Peyer's patch (tissue), 4 donors: Measurements from ENCODE around the gene PLA2G4E. TPM values are rescaled to one million over a fixed set of nuclear protein-coding genes. Genes with fewer than 3 reads are reported as not detected.
A peak's percentile ranks its signal among the peaks of the same experiment; 100 is the strongest.

Experiments
- DNase-seq, 3 donors: peaks; one replicate each; pipeline ENCODE4 v3.0.0-alpha.2; 2017 to 2019
- H3K27ac ChIP-seq, 4 donors: fragments of 200-600 bp; sonication (generic); one replicate each; pipeline ENCODE4 v1.5.1; 2016 to 2019
- H3K27me3 ChIP-seq, 2 donors: fragments of 200-600 bp; sonication (generic); one replicate each; pipeline ENCODE4 v1.5.1; 2019
- H3K36me3 ChIP-seq, 3 donors: fragments of 200-600 bp; sonication (generic); one replicate each; pipeline ENCODE4 v1.5.1; 2016 to 2019
- H3K4me1 ChIP-seq, 4 donors: fragments of 200-600 bp; sonication (generic); one replicate each; pipeline ENCODE4 v1.5.1; 2016 to 2019
- H3K4me3 ChIP-seq, 4 donors: fragments of 200-600 bp; sonication (generic); 1 replicate in 3 of 4; 2 replicates in 1 of 4; pipeline ENCODE4 v1.5.1; 2016 to 2019; ENCODE audit warnings: mild to moderate bottlenecking in 1 of 4
- H3K9me3 ChIP-seq, 4 donors: fragments of 200-600 bp; sonication (generic); one replicate each; pipeline ENCODE4 v1.5.1; 2016 to 2019; ENCODE audit warnings: mild to moderate bottlenecking in 1 of 4
- POLR2A ChIP-seq, 2 donors: fragments of 450-650 bp; IDR thresholded peaks; one replicate each; pipeline ENCODE4 v1.5.1; 2017; ENCODE audit warnings: antibody characterized with exemption in 2 of 2, mild to moderate bottlenecking in 2 of 2, moderate library complexity in 2 of 2
- total RNA-seq, 4 donors: library from RNA; depleted of rRNA; stranded (reverse); fragments of >200 nt; gene quantifications; one replicate each; pipeline ENCODE4 v1.1.0, GENCODE V29; 2016
- TF ChIP-seq, protein P1 (sequence below), 6 experiments: fragments of 450-650 bp in 4 of 6; fragments of 200-600 bp in 2 of 6; sonication (generic) in 1 of 6; IDR thresholded peaks; one replicate each; pipeline ENCODE4 v1.5.1; 2017 to 2019; ENCODE audit warnings: antibody characterized with exemption in 6 of 6, mild to moderate bottlenecking in 3 of 6, moderate library complexity in 1 of 6

The PLA2G4E gene
- total RNA-seq, 4 donors from 2014 or later, result 1.5 TPM; not detected in 3

DNA sequence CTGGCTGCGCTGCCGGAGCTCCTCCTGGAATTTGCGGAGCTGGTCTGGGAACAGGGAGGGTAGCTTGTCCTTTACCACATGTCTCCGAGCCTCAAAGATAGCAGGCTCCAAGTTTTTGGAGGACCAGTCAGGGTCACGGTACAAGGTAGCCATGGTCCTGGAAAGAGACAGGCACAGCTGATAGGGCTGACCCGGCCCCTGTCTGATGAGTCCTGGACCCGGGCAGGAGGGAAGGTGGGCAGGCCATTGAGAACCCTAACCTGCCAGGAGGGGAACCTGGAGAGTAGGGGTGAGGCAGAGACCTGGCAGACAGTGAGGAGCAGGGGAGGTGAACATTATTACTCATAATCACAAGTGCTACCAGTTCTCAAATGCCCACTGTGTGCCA is 28.0 kb downstream of the PLA2G4E start:
- no peak overlapping the region for H3K27ac ChIP-seq
- no peaks in the 10 kb centered on the region for H3K9me3 ChIP-seq
- no peak for DNase-seq
- H3K27me3 ChIP-seq, result no peaks in the 10 kb centered on the region
- H3K4me3 ChIP-seq, result no peak overlapping the region
- no peaks in the 10 kb centered on the region for H3K4me1 ChIP-seq
- TF ChIP-seq POLR2A (IDR thresholded peaks at IDR 0.05), result no peak
- TF ChIP-seq, protein P1, sequence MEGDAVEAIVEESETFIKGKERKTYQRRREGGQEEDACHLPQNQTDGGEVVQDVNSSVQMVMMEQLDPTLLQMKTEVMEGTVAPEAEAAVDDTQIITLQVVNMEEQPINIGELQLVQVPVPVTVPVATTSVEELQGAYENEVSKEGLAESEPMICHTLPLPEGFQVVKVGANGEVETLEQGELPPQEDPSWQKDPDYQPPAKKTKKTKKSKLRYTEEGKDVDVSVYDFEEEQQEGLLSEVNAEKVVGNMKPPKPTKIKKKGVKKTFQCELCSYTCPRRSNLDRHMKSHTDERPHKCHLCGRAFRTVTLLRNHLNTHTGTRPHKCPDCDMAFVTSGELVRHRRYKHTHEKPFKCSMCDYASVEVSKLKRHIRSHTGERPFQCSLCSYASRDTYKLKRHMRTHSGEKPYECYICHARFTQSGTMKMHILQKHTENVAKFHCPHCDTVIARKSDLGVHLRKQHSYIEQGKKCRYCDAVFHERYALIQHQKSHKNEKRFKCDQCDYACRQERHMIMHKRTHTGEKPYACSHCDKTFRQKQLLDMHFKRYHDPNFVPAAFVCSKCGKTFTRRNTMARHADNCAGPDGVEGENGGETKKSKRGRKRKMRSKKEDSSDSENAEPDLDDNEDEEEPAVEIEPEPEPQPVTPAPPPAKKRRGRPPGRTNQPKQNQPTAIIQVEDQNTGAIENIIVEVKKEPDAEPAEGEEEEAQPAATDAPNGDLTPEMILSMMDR (IDR thresholded peaks at IDR 0.05), result no peak
- H3K36me3 ChIP-seq, result no peaks in the 10 kb centered on the region

DNA sequence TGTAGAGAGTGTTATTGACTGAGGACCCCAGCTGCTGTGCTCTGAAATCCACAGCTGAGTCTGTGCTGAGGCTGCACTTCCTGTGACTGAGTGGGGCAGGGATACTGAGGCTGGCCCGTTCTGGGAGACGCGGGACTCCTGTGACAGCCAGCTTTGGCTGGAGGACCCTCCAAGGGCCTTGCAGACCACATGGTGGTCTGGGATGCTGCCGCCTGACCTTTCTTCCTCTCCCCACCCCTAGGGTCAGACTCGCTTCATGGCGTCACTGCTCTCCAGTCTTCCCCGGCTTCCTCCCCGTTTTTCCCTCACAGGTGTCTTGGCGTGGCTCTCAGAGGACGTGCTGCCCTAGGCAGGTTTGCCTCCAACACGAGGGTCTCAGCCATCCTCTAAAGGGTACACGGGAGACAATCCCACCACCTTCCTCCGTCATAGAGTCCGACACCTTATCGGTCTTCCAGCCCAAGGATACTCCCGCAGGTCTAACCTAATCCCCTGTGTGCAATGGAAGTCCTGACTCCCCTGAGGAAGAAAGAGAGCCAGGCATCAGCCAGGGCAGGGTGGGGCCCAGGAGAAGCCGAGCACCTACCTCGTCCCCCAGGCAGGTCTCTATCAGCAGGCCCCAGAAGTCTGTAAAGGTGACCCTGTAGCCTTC is 28.6 kb downstream of the PLA2G4E start:
- H3K36me3 ChIP-seq, result no peaks in the 10 kb centered on the region
- no peaks in the 10 kb centered on the region for H3K27me3 ChIP-seq
- no peak overlapping the region for H3K4me3 ChIP-seq
- DNase-seq, result no peak
- H3K27ac ChIP-seq, result no peak overlapping the region
- no peaks in the 10 kb centered on the region for H3K9me3 ChIP-seq
- TF ChIP-seq, protein P1 (IDR thresholded peaks at IDR 0.05), result no peak
- no peak for TF ChIP-seq POLR2A (IDR thresholded peaks at IDR 0.05)
- H3K4me1 ChIP-seq, result no peaks in the 10 kb centered on the region

DNA sequence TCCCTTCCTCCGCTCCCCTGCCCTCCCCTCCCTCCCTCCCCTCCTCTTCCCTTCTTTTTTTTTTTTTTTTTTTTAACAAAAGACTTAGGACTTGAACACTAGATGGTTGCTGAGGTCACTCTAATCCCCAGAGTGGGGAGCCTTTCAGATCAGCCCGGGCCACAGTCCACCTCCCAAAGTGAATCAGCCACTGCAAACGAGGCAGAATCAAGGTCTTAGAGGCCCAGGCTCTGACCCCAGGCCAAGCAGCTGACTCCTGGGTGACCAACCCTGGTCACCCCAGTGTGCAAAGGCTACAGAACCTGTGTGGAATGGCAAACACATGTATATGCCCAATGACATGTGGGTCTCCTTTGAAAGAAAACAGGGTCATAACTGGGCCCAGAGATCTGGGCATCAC is 30.2 kb downstream of the PLA2G4E start:
- H3K27me3 ChIP-seq, result no peaks in the 10 kb centered on the region
- no peak for DNase-seq

DNA sequence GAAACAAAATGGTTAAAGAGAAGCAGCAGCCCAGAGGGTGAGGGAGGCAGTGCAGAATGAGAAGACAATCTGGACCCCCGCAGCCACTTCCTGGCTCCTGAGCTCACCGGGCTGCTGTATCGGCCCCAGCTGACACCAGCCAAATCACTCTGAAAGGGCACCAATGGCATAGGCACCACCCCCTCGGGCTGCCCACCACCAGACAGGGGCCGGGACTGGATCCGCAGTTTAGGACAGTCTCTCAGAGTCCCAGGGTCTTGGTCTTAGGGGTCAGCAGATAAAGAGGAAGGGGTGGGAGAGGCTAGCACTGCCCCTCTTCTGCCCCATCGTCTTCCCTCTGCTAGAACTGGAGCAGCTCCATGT is 30.6 kb downstream of the PLA2G4E start:
- DNase-seq, result no peak
- no peak overlapping the region for H3K27ac ChIP-seq
- TF ChIP-seq, protein P1 (IDR thresholded peaks at IDR 0.05), result no peak
- TF ChIP-seq POLR2A (IDR thresholded peaks at IDR 0.05), result no peak

More for the DNA sequence above, 30.2 kb downstream of the PLA2G4E start:
- Histone ChIP-seq H3K4me3 (no peak overlapping the region), H3K9me3 (no peaks in the 10 kb centered on the region), H3K27ac (no peak overlapping the region), H3K36me3 (no peaks in the 10 kb centered on the region), H3K4me1 (no peaks in the 10 kb centered on the region)
- TF ChIP-seq POLR2A (IDR thresholded peaks at IDR 0.05), result no peak
- TF ChIP-seq, protein P1 (IDR thresholded peaks at IDR 0.05), result no peak

DNA sequence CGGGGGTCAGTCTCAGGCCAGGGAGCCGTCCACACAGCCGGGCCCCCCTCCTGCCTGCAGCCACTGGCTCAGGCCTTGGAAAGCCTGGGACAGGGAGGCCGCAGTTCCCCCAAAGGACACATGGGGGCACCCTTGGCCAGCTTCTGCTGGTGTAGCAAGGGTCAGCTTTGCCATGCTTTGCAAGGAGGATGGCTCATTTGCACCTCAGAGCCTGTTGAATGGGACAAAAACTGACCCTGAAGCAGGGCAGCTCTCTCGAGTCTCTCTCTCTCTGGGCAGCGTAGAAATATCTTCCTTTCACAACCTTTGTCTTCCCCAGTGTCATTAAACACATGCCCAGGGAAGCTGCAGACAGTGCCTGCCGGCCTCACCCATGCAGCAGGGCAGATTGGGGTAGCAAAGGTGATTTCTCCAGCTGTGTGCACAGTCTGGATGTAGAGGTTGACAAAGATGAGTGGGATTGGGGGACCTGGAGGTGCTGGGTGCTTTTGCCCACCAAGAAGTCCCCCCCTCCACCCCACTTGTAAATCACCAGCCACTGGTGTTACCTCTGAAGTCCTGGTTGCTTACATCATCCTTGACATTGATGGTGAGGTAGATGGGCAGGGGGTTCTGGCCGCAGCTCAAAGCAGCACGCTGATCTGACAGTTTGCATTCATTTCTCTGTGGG is 31.1 kb downstream of the PLA2G4E start:
- no peak for TF ChIP-seq POLR2A (IDR thresholded peaks at IDR 0.05)
- TF ChIP-seq, protein P1 (IDR thresholded peaks at IDR 0.05), result peak; percentile 86 to 98 (median 97)
- Histone ChIP-seq H3K4me1 (no peaks in the 10 kb centered on the region), H3K27me3 (no peaks in the 10 kb centered on the region), H3K36me3 (no peaks in the 10 kb centered on the region), H3K27ac (no peak overlapping the region), H3K4me3 (no peak overlapping the region), H3K9me3 (no peaks in the 10 kb centered on the region)
- DNase-seq, result peak; percentile 70 to 92 (median 90)

More for the DNA sequence above, 30.6 kb downstream of the PLA2G4E start:
- no peaks in the 10 kb centered on the region for H3K9me3 ChIP-seq
- H3K36me3 ChIP-seq, result no peaks in the 10 kb centered on the region
- H3K4me3 ChIP-seq, result no peak overlapping the region
- H3K27me3 ChIP-seq, result no peaks in the 10 kb centered on the region
- no peaks in the 10 kb centered on the region for H3K4me1 ChIP-seq
